ENCODE results near the gene RASGRF1. TPM values are rescaled to one million over a fixed set of nuclear protein-coding genes. Genes with fewer than 3 reads are reported as not detected.
"Not testable (repeated sequence)": the region's sequence is repeated elsewhere in the genome, so short reads cannot be mapped to it uniquely, and the experiment has no call there.

Gene RASGRF1
- total RNA-seq, 4 donors from 2014 or later, result 0.10 TPM; not detected in 3

GRCh38 chr15:78931439-78932257 lies 158.9 kb downstream of the RASGRF1 start:
- TF ChIP-seq CTCF (IDR thresholded peaks at IDR 0.05) (no peak), POLR2A (IDR thresholded peaks at IDR 0.05) (no peak)
- intact Hi-C loops (cut with DNase I; ENCODE audit: low total_unique reads), result no loop called here
- WGBS, 2 donors, result 65 to 73% methylated on average over 16 to 21 of the region's 21 CpGs
- no peak for DNase-seq (ENCODE audit: low spot score in 2 of 2)
- H3K4me3 ChIP-seq (ENCODE audit: low read depth, poor library complexity, severe bottlenecking), result no peak overlapping the region

- intact Hi-C loops (cut with DNase I; ENCODE audit: low total_unique reads), result no loop called here
- DNase-seq (ENCODE audit: low spot score in 2 of 2), result no peak
- no peak overlapping the region for H3K4me3 ChIP-seq (ENCODE audit: low read depth, poor library complexity, severe bottlenecking)
- 46 to 54% methylated on average over 11 of the region's 11 CpGs for WGBS, 2 donors
- no peak for TF ChIP-seq CTCF (IDR thresholded peaks at IDR 0.05)
- no peak for TF ChIP-seq POLR2A (IDR thresholded peaks at IDR 0.05)
Observed at GRCh38 chr15:78930577-78931388, 159.8 kb downstream of the RASGRF1 start.

- whole genome bisulfite sequencing, 2 donors, result 78 to 85% methylated on average over 16 of the region's 16 CpGs
- intact Hi-C loops (cut with DNase I; ENCODE audit: low total_unique reads), result no loop called here
- TF ChIP-seq POLR2A (IDR thresholded peaks at IDR 0.05) (no peak), CTCF (IDR thresholded peaks at IDR 0.05) (no peak)
- H3K4me3 ChIP-seq (ENCODE audit: low read depth, poor library complexity, severe bottlenecking), result no peak overlapping the region
- no peak for DNase-seq (ENCODE audit: low spot score in 2 of 2)
Observed at GRCh38 chr15:78929536-78930264, 160.9 kb downstream of the RASGRF1 start.

- TF ChIP-seq POLR2A (IDR thresholded peaks at IDR 0.05) (no peak), CTCF (IDR thresholded peaks at IDR 0.05) (no peak)
- DNase-seq (ENCODE audit: low spot score in 2 of 2), result no peak
- no peak overlapping the region for H3K4me3 ChIP-seq (ENCODE audit: low read depth, poor library complexity, severe bottlenecking)
- WGBS, 2 donors, result 85 to 91% methylated on average over 14 of the region's 14 CpGs
- intact Hi-C loops (cut with DNase I; ENCODE audit: low total_unique reads), result no loop called here
Observed at GRCh38 chr15:78928616-78929093, 161.9 kb downstream of the RASGRF1 start.

- H3K4me3 ChIP-seq (ENCODE audit: low read depth, poor library complexity, severe bottlenecking); intact Hi-C loops (cut with DNase I; ENCODE audit: low total_unique reads); DNase-seq (ENCODE audit: low spot score in 2 of 2): not testable (repeated sequence)
- WGBS, 2 donors, result 92% methylated on average over 14 of the region's 14 CpGs
Observed at GRCh38 chr15:78928176-78928575, 162.4 kb downstream of the RASGRF1 start.
